ENCODE data around the gene KCNB1. TPM values are rescaled to one million over a fixed set of nuclear protein-coding genes. Genes with fewer than 3 reads are reported as not detected.
"Not testable (repeated sequence)": the region's sequence is repeated elsewhere in the genome, so short reads cannot be mapped to it uniquely, and the experiment has no call there.

Gene KCNB1
- total RNA-seq, 1 donor from 2014 or later: 2.4 TPM

- DNase-seq: no peak
Measured at GRCh38 chr20:49319208-49319809, 163.2 kb downstream of the KCNB1 start.

DNA sequence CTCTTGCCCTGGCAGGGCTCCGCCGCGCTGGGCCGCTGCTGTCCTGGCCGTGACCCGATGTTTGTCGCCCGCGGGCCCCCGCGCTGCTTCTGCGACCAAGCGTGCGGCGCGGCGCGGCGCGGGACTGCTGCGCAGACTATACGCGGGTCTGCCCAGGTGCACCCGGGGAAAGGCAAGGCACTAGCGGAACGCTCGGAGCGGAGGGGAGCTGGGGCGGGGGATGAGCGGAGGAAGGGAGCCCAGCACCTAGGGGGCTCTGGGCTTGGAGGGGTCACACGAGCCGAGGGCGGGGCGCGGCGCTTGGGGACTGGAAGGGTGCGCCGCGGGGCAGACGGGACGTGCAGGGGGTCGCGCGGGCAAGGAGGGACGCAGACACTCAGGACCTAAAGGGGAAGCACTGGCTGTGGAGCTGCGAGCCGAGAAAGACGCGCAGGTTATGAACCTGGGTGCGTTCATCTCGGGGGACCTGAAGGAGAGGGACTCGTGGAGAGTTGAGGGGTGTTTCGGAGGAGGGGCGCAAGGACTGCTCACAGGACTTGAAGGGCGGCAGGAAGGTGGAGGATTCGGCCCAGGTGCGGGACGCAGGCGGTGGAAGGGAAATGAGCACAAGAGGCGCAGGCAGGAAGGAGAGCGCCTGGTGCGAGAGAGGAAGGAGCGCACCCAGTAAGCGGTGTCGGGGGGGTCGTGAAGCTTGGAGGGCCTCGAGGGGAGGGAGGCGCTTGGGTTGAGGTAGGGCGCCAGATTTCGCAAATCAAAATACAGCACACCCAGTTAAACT lies 163.8 kb downstream of the KCNB1 start:
- DNase-seq: no peak

GRCh38 chr20:49318091-49318429 lies 164.4 kb downstream of the KCNB1 start:
- DNase-seq: no peak

GRCh38 chr20:49316704-49317103 lies 165.8 kb downstream of the KCNB1 start:
- no peak for DNase-seq

- DNase-seq: no peak
Measured at GRCh38 chr20:49315580-49315979, 166.9 kb downstream of the KCNB1 start.

GRCh38 chr20:49314052-49314451 lies 168.4 kb downstream of the KCNB1 start:
- DNase-seq: not testable (repeated sequence)

Other genes starting within 250 kb of the KCNB1 start
- gene ZNFX1, start 204.6 kb downstream of the KCNB1 start, total RNA-seq: 19.1 TPM
- gene PTGIS, start 85.5 kb upstream of the KCNB1 start, total RNA-seq: 14.0 TPM
- gene B4GALT5, start 231.2 kb upstream of the KCNB1 start, total RNA-seq: 16.2 TPM

All from skin of body (tissue), 2 donors.